Tongue (tissue), 2 donors: ENCODE results near the gene BCLAF1. TPM values are rescaled to one million over a fixed set of nuclear protein-coding genes. Genes with fewer than 3 reads are reported as not detected.
A peak's percentile ranks its signal among the peaks of the same experiment; 100 is the strongest.

Experiments used
- DNase-seq: peaks from one replicate; pipeline ENCODE4 v3.0.0-alpha.2; 2015
- total RNA-seq: library from RNA; depleted of rRNA; stranded (reverse); fragments of >200 nt; gene quantifications from one replicate; pipeline ENCODE4 v1.2.3, GENCODE V29; 2014

Gene BCLAF1
- total RNA-seq, result 244 TPM

GRCh38 chr6:136289579-136290409, at the start of gene BCLAF1:
Gene BCLAF1 (minus strand): TSS chr6:136289846. CDS start chr6:136279866, 9,980 bp downstream.
- DNase-seq, result peak; percentile 100

- no peak for DNase-seq
Observed at GRCh38 chr6:136338486-136338885, 48.8 kb upstream of the BCLAF1 start.

- no peak for DNase-seq
Observed at GRCh38 chr6:136337606-136338005, 48.0 kb upstream of the BCLAF1 start.

GRCh38 chr6:136337121-136337520, 47.5 kb upstream of the BCLAF1 start:
- DNase-seq, result no peak

- peak; percentile 66 for DNase-seq
Observed at GRCh38 chr6:136335736-136336363, 46.2 kb upstream of the BCLAF1 start.

- no peak for DNase-seq
Observed at GRCh38 chr6:136334853-136335252, 45.2 kb upstream of the BCLAF1 start.

- no peak for DNase-seq
Observed at GRCh38 chr6:136334465-136334846, 44.8 kb upstream of the BCLAF1 start.

GRCh38 chr6:136333824-136334464, 44.3 kb upstream of the BCLAF1 start:
- no peak for DNase-seq

GRCh38 chr6:136331461-136331860, 41.8 kb upstream of the BCLAF1 start:
- no peak for DNase-seq

- DNase-seq, result no peak
Observed at GRCh38 chr6:136330634-136331033, 41.0 kb upstream of the BCLAF1 start.

GRCh38 chr6:136326038-136326553, 36.5 kb upstream of the BCLAF1 start:
- DNase-seq, result peak; percentile 41

GRCh38 chr6:136324686-136325380, 35.2 kb upstream of the BCLAF1 start:
- DNase-seq, result peak; percentile 53

GRCh38 chr6:136323431-136324112, 33.9 kb upstream of the BCLAF1 start:
- DNase-seq, result no peak

GRCh38 chr6:136319732-136320131, 30.1 kb upstream of the BCLAF1 start:
- DNase-seq, result no peak

GRCh38 chr6:136318676-136319075, 29.0 kb upstream of the BCLAF1 start:
- no peak for DNase-seq

GRCh38 chr6:136317971-136318370, 28.3 kb upstream of the BCLAF1 start:
- no peak for DNase-seq

- peak; percentile 78 for DNase-seq
Observed at GRCh38 chr6:136317021-136317694, 27.5 kb upstream of the BCLAF1 start.

- no peak for DNase-seq
Observed at GRCh38 chr6:136315594-136315993, 25.9 kb upstream of the BCLAF1 start.

GRCh38 chr6:136312975-136313374, 23.3 kb upstream of the BCLAF1 start:
- DNase-seq, result no peak

GRCh38 chr6:136309729-136310311, 20.2 kb upstream of the BCLAF1 start:
- no peak for DNase-seq

- no peak for DNase-seq
Observed at GRCh38 chr6:136309171-136309570, 19.5 kb upstream of the BCLAF1 start.
